ENCODE data around the gene SLC1A2.

SLC1A2 gene

DNA sequence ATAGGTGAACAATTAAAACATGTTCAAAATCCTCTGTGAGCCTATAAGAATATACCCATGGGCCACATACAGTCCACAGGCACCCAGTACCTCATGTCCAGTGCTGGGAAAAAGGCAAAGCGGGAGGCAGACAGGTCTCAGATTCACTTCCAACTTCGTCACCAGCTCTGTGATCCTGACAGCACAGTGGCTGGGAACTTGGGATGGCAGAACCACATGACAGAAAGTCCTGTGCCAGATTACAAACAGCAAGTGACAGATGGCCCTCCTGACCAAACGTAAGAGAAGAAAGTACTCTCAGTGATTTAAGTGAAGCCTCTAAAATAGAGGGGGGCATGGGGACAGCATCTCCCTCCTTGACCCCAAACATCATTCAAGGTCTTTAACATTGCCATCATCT, 5.8 kb downstream of the SLC1A2 start:
- no peak for DNase-seq (ENCODE audit: low read depth)

- DNase-seq (ENCODE audit: low read depth), result no peak
Observed at GRCh38 chr11:35412285-35412684, 7.1 kb downstream of the SLC1A2 start.

DNA sequence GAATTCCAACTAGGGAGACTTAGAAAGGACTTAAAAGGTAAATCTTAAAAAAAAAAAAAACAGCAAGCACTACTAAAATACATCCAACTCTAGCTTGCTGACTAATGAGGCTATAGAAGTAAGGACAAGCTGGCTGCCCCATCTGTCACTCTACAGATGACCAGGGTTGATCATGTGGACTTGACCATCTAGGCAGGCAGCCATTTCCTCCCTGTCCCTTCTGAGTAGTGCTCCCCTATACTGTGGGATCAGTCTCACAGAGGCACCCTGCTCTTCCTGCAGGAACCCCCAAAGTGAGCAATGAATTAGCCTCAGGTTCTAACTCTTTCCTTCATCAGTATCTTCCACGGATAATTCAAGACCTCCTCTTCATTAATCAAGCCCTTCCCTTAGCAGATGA, 12.3 kb downstream of the SLC1A2 start:
- DNase-seq (ENCODE audit: low read depth), result no peak

GRCh38 chr11:35404388-35404775, 15.0 kb downstream of the SLC1A2 start:
- DNase-seq (ENCODE audit: low read depth), result no peak

DNA sequence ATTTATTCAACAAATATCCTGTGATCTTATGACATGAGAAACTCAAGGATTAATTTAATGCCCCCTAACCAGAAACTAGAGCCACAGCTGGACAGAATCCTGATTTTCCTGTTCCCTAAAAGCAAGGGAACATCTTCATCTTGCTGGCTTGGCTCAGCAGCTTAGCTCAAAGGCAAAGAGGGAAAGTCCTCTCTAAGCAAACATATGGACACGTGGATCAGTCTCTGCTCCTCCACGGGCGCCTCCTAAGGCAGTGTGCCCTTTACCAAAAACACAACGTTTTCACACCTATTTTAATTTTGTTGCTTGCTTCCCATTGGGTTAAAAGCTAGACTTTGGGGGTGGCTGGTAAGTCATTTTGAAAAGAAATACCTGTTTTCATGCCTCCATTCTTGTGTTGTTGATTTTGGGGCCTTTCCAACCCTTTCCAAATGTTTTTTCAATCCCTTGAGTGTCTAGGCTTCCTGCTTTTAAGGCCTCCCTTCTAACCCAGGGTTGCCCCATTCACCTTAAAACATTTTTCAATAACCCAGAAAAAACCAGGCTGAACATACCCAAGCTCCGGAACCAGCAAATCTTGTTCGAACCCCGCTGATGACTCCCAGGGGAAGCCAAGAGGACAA, 15.5 kb downstream of the SLC1A2 start:
- DNase-seq (ENCODE audit: low read depth), result no peak

DNA sequence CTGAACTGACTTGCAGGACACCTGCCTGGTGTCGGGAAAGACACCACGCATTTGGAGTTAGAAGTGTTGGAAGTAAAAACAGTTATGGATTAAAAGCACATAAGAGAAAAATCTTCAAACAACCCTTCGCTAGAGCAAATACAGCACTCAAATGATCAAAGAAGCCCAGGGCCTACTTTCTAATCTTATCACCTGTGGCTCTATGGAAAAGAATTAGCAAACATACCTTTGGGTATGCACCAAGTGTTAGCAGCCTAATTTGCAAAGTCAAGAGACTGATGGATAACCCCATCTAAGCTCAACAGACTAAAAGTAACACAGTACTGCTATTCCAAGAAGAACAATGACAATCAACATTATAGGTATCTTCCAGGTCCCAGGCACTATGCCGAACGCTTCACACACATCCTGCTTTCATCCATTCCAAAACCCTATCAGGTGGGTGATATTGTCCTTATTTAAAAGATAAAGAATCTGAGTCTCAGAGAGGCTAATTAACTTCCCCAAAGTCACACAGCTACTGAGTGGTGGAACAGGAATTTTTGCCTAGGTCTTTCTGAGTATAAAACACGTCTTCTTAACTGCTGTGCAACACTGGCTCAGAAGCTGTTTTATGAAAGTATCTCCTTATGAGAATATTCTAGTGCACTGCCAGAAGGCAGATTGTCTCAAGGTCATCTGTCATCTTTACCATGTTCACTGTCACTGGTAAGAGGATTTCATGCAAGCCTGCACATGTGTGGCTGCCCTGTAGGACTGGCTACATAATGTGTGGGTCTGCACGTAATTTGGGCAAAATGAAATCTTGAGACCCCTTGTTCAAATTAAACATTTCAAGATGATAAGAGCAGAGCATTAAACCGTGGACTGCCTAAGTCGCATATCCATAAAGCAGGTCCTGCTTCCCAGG, 16.4 kb downstream of the SLC1A2 start:
- no peak for DNase-seq (ENCODE audit: low read depth)

GRCh38 chr11:35398881-35399280, 20.5 kb downstream of the SLC1A2 start:
- no peak for DNase-seq (ENCODE audit: low read depth)

- DNase-seq (ENCODE audit: low read depth), result no peak
Observed at GRCh38 chr11:35394941-35395340, 24.4 kb downstream of the SLC1A2 start.

DNA sequence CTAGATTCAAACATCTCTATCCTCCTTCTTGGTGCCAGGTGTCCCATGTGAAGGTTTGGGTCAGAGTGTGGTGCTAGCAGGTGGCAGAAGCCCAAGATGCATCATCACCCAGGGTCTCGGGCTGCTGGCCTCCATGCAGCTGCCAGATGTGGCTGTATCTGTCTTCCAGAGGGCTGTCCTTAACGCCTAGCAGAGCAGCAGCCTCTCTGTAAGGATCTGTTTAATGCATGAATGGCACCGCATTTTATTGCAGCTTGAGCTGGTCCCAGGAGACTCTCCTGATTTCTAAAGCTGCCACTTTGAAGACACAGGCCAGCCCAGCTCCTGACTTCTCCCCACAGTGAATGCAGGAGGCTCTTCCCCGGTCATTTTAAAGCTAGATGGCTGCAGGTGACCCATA, 26.3 kb downstream of the SLC1A2 start:
- DNase-seq (ENCODE audit: low read depth), result no peak

GRCh38 chr11:35391922-35392688, 27.3 kb downstream of the SLC1A2 start:
- DNase-seq (ENCODE audit: low read depth), result peak; percentile 57

GRCh38 chr11:35390737-35391682, 28.3 kb downstream of the SLC1A2 start:
- no peak for DNase-seq (ENCODE audit: low read depth)

DNA sequence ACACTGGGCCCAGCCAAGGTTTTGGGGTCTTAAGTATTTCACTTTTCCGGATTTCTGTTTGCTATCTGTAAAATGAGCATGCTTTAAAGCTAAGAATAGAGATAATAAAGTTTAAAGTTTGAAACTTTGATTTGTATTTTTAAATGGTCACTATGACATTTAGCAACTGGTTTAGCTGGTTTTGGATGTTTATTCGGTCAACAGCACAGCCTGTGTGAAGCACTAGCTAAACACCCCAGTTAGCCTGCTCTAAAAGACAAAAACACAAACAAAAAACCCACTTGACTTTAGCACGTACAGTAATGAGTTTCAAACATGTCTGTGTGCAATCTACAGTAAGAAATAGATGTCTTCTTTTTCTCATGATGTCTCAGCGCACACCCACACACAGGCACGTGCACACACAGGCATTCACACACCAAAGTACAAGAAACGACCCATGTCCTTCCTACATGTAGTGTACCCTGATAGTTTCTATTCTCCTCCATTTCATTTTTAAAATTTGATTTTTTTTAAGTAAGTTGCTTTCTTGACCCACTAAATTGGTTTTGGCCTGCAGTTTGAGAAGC, 29.4 kb downstream of the SLC1A2 start:
- DNase-seq (ENCODE audit: low read depth), result no peak

DNA sequence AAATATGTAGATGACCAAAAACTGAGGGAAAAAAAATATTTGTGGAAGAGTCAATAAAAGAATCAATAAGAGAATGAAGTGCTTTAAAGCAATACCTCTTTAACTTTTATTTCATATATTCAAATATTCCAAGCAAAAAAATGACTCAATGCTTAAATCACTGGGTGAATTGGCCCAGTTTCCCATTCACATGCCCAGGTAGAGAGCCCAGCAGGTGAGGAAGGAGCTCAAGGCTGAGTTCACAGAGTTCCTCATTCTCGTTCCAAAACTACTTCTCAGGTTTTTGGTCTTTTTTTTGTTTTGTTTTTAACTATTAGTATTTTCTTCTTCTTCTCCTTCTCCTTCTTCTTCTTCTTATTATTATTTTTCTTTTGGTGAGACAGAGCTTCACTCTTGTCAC, 30.2 kb downstream of the SLC1A2 start:
- DNase-seq (ENCODE audit: low read depth), result no peak

DNA sequence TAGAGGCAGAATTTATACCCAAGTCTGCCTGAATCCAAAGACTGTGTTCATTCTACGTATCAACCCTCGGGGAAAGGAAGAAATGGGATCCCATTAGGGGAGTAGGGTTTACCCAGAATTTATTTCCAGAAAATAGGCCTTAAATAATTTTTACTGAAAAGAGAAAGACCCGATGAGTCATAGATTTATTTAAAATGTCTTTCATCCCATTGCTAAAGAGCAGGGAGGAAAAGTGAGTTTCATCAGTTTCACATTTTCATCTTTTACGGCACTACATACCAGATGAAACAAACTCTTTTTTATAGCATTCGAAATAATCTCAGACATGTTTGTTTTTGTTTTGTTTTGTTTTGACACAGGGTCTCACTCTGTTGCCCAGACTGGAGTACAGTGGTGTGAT, 31.3 kb downstream of the SLC1A2 start:
- no peak for DNase-seq (ENCODE audit: low read depth)

DNA sequence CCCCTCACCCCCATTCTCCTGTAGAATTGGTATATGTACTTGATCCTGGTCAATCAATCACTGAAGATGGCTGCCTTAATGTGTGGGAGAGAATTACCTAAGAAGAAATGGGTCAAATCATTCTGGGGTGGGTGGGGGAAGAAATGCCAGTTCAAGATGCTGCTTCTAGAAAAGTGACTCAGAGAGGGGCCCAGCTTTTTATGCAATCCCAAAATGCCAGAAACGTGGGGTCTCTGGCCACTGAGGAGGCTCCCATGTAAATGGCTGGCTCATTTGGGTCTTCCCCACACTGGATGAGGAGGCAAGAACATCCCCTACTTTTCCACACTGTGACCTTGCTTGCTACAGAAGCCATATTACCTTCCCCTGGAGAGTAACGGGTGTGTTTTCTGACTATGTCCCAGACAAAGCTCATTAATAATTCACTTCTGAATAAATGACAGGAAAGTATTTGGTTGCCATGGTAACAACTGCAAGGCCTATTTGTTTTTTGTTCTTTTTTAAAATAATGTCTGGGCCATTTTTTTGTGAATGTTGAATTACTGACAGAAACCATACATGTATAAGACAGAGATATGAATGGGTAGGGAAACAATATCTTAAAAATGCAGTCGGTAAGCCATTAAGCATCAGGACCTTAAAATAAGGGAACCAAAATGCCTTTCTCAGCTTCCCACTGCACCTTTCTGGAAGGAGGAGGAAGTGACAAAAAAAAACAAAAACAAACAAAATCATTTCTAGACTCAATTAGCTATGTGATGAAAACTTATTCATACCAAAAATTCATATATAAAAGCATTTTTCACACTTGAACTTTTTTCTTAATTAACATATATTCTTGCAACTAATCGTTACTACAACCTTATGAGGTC, 32.0 kb downstream of the SLC1A2 start:
- no peak for DNase-seq (ENCODE audit: low read depth)

- DNase-seq (ENCODE audit: low read depth), result no peak
Observed at GRCh38 chr11:35383953-35384352, 35.4 kb downstream of the SLC1A2 start.

DNA sequence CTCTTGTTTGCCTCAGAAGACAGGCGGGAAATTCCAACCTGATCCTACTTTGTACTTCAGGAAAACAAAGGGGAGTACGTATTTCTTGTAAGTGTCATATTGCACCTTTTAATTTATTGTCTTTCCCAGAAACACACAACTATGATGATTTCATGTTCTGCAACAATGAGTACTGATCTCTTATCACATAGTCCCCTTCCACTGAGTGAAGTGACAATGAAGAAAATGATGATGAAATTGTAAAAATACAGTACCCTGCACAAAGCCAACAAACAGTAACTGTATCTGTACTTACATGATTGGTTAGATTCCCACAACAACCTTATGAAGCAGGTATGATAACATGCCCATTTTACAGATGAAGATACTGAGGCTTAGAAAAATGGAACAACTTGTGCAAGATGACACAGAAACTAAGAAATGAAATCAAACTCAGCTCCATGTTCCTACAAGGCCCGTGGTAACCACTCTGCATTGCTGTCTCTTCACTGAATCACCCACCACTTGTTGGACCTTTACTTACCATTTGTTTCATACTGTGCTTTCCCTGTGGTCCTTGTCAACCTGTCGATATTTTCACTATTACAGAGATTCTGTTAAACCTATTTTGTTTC, 37.5 kb downstream of the SLC1A2 start:
- DNase-seq (ENCODE audit: low read depth), result no peak

DNA sequence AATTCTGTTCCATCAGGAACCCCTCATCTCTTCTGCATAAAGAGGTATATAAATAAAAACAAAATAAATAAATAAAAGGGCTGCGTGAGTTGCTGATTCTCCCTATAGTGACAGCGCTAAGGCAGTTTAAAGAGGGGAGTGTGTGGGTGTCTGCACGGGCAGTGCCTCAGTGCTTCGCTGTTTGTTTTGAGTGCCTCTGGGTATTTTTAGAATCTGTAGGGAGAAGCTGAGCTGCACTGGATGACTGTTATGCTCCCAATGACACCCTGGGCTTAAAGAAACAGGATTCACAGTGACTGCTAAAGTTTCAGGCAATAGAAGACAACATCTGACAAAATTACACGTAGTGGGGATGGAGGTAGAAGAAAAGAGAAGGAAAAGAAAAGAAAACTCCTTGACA, 38.8 kb downstream of the SLC1A2 start:
- no peak for DNase-seq (ENCODE audit: low read depth)

- no peak for DNase-seq (ENCODE audit: low read depth)
Observed at GRCh38 chr11:35377262-35377661, 42.1 kb downstream of the SLC1A2 start.

GRCh38 chr11:35376613-35377012, 42.7 kb downstream of the SLC1A2 start:
- DNase-seq (ENCODE audit: low read depth), result no peak

Measured in GM04504 (cell line).